MM.1S (cell line): ENCODE data around the gene SPATS1.

ENCODE experiments used
- DNase-seq: peaks from one replicate; pipeline ENCODE4 v3.0.0-alpha.2; 2015
- H2AFZ ChIP-seq: fragments of 300-600 bp; sonication (generic); 2 replicates; pipeline ENCODE4 v1.6.0; 2016; ENCODE audit warnings: antibody characterized with exemption, low read length
- H3F3A ChIP-seq: fragments of 300-600 bp; sonication (generic); 2 replicates; pipeline ENCODE4 v1.6.1; 2016; ENCODE audit warnings: mild to moderate bottlenecking, antibody characterized with exemption, low read length, moderate library complexity, mixed read lengths; ENCODE audit not compliant: insufficient read depth
- H3K27ac ChIP-seq: fragments of 300-600 bp; sonication (generic); 2 replicates; pipeline ENCODE4 v1.5.1; 2016; ENCODE audit warnings: mild to moderate bottlenecking, low read length
- H3K27me3 ChIP-seq: fragments of 300-600 bp; sonication (generic); replicated peaks from 2 replicates; pipeline ENCODE4 v1.6.0; 2016; ENCODE audit warnings: low read length; ENCODE audit not compliant: insufficient read depth
- H3K36me3 ChIP-seq: fragments of 300-600 bp; sonication (generic); replicated peaks from 2 replicates; pipeline ENCODE4 v1.6.1; 2016; ENCODE audit warnings: mild to moderate bottlenecking, low read length, mixed read lengths; ENCODE audit not compliant: insufficient read depth
- H3K4me1 ChIP-seq: fragments of 300-600 bp; sonication (generic); 2 replicates; pipeline ENCODE4 v1.6.1; 2016; ENCODE audit warnings: low read length, mixed read lengths
- H3K4me2 ChIP-seq: fragments of 300-600 bp; sonication (generic); 2 replicates; pipeline ENCODE4 v1.6.0; 2016; ENCODE audit warnings: low read depth, low read length
- H3K4me3 ChIP-seq: fragments of 300-600 bp; sonication (generic); 2 replicates; pipeline ENCODE4 v1.5.1; 2016; ENCODE audit warnings: low read length, mixed read lengths
- H3K79me2 ChIP-seq: fragments of 300-600 bp; sonication (generic); 2 replicates; pipeline ENCODE4 v1.6.1; 2016; ENCODE audit warnings: mixed run types, low read length, mixed read lengths
- H3K9ac ChIP-seq: fragments of 300-600 bp; sonication (generic); 2 replicates; pipeline ENCODE4 v1.6.1; 2016; ENCODE audit warnings: low read length, mixed read lengths
- H3K9me2 ChIP-seq: fragments of 300-600 bp; sonication (generic); replicated peaks from 2 replicates; pipeline ENCODE4 v1.6.1; 2016; ENCODE audit warnings: mild to moderate bottlenecking, low read length, mixed read lengths; ENCODE audit not compliant: insufficient read depth
- H3K9me3 ChIP-seq: fragments of 300-600 bp; sonication (generic); replicated peaks from 2 replicates; pipeline ENCODE4 v1.6.1; 2016; ENCODE audit warnings: mild to moderate bottlenecking, low read length, mixed read lengths; ENCODE audit not compliant: insufficient read depth
- H4K20me1 ChIP-seq: fragments of 300-600 bp; sonication (generic); 2 replicates; pipeline ENCODE4 v1.6.1; 2016; ENCODE audit warnings: mild to moderate bottlenecking, low read length, moderate library complexity, mixed read lengths; ENCODE audit not compliant: insufficient read depth
- EZH2 ChIP-seq: fragments of 300-600 bp; sonication (generic); optimal IDR thresholded peaks from 2 replicates; pipeline ENCODE3; 2017; ENCODE audit warnings: low read depth, mild to moderate bottlenecking, antibody characterized with exemption, low read length, mixed read lengths
- EZH2phosphoT487 ChIP-seq: fragments of 300-600 bp; sonication (generic); IDR thresholded peaks from 2 replicates; pipeline ENCODE4 v1.6.1; 2018; ENCODE audit warnings: antibody characterized with exemption, low read length
- TF ChIP-seq, protein P1 (sequence below): fragments of 300-600 bp; sonication (generic); IDR thresholded peaks from 2 replicates; pipeline ENCODE4 v1.5.1; 2016; ENCODE audit warnings: antibody characterized with exemption, low read length, mixed read lengths

Gene SPATS1

DNA sequence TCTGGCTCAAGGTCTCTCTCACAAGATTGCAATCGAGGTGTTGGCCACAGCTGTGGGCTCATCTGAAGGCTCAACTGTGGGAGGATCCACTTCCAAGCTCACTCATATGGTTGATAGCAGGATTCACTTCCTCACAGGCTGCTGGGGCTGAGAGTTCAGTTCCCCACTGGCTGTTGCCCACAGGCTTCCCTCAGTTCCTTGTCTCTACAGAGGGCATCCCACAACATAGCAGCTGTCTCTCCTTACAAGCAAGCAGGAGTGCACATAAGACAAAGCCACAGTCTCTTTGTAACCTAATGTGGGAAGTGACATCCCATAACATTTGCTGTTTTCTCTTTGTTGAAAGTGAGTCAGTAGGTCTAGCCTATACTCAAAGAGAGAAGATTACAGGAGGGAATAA lies 14.0 kb downstream of the SPATS1 start:
- no peak for DNase-seq
- no peaks in the 10 kb centered on the region for H3K9me2 ChIP-seq

DNA sequence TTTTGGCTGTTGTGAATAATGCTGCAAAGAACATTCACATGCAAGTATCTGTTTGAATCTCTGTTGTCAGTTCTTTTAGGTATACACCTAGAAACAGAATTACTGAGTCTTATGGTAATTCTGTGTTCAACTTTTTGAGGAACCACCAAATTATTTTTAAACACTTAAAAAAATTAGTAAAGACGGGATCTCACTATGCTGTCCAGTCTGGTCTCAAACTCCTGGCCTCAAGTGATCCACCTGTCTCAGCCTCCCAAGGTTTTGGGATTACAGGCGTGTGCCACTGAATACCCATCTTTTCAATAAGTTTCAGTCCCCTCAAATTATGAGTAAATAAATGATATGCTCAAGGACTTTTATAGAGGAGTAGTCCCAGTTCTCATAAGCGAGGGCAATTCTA lies 17.5 kb downstream of the SPATS1 start:
- no peaks in the 10 kb centered on the region for H3K27me3 ChIP-seq
- no peaks in the 10 kb centered on the region for H3K9me3 ChIP-seq
- no peaks in the 10 kb centered on the region for H3K36me3 ChIP-seq
- H3K9ac ChIP-seq, result no peak overlapping the region
- H3K4me2 ChIP-seq, result no peak overlapping the region
- H3K79me2 ChIP-seq, result no peaks in the 10 kb centered on the region
- no peaks in the 10 kb centered on the region for H3K9me2 ChIP-seq
- TF ChIP-seq EZH2phosphoT487, result no peak
- TF ChIP-seq, protein P1, sequence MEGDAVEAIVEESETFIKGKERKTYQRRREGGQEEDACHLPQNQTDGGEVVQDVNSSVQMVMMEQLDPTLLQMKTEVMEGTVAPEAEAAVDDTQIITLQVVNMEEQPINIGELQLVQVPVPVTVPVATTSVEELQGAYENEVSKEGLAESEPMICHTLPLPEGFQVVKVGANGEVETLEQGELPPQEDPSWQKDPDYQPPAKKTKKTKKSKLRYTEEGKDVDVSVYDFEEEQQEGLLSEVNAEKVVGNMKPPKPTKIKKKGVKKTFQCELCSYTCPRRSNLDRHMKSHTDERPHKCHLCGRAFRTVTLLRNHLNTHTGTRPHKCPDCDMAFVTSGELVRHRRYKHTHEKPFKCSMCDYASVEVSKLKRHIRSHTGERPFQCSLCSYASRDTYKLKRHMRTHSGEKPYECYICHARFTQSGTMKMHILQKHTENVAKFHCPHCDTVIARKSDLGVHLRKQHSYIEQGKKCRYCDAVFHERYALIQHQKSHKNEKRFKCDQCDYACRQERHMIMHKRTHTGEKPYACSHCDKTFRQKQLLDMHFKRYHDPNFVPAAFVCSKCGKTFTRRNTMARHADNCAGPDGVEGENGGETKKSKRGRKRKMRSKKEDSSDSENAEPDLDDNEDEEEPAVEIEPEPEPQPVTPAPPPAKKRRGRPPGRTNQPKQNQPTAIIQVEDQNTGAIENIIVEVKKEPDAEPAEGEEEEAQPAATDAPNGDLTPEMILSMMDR, result no peak
- no peak for TF ChIP-seq EZH2
- no peak overlapping the region for H3K27ac ChIP-seq
- no peaks in the 10 kb centered on the region for H3K4me1 ChIP-seq
- no peaks in the 10 kb centered on the region for H3F3A ChIP-seq
- no peak for DNase-seq
- H3K4me3 ChIP-seq, result no peak overlapping the region
- no peak overlapping the region for H2AFZ ChIP-seq
- no peaks in the 10 kb centered on the region for H4K20me1 ChIP-seq

More for the DNA sequence above, 14.0 kb downstream of the SPATS1 start:
- no peaks in the 10 kb centered on the region for H3K4me1 ChIP-seq
- no peak overlapping the region for H3K4me2 ChIP-seq
- no peaks in the 10 kb centered on the region for H3K9me3 ChIP-seq
- no peak overlapping the region for H3K4me3 ChIP-seq
- no peaks in the 10 kb centered on the region for H3F3A ChIP-seq
- TF ChIP-seq, protein P1, result no peak
- no peak for TF ChIP-seq EZH2
- TF ChIP-seq EZH2phosphoT487, result no peak
- no peaks in the 10 kb centered on the region for H3K36me3 ChIP-seq
- no peaks in the 10 kb centered on the region for H3K79me2 ChIP-seq
- H2AFZ ChIP-seq, result no peak overlapping the region
- H3K9ac ChIP-seq, result no peak overlapping the region
- no peak overlapping the region for H3K27ac ChIP-seq
- no peaks in the 10 kb centered on the region for H4K20me1 ChIP-seq
- H3K27me3 ChIP-seq, result no peaks in the 10 kb centered on the region

DNA sequence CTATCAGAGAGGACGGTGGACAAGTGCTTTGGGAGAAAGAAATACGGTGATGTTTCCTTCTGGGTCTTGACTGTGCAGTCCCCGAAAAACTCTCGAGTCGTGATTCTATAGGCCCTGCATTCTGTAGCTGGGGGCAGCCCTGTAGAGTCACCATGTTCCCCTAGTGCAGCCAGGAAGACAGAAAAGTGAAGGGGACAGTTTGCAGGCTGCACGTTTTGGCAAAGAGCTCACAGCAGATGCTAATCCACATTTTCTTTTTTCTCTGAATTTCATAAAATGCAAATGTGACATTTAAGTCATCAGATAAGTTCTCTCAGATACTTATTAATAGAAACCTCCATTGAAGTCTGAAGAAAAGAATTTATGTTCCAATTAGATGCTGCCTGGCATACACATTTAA lies 19.5 kb downstream of the SPATS1 start:
- Histone ChIP-seq H3K4me1 (no peaks in the 10 kb centered on the region), H3F3A (no peaks in the 10 kb centered on the region), H2AFZ (no peak overlapping the region), H3K4me3 (no peak overlapping the region), H3K79me2 (no peaks in the 10 kb centered on the region), H3K9me3 (no peaks in the 10 kb centered on the region), H3K9ac (no peak overlapping the region), H4K20me1 (no peaks in the 10 kb centered on the region), H3K27me3 (no peaks in the 10 kb centered on the region), H3K36me3 (no peaks in the 10 kb centered on the region), H3K4me2 (no peak overlapping the region), H3K9me2 (no peaks in the 10 kb centered on the region), H3K27ac (no peak overlapping the region)
- TF ChIP-seq, protein P1, result no peak
- TF ChIP-seq EZH2 (no peak), EZH2phosphoT487 (no peak)
- no peak for DNase-seq
